Measurements from ENCODE around the gene HMGN2.

- TF ChIP-seq TAF1 (IDR thresholded peaks at IDR 0.05; ENCODE audit: borderline replicate concordance, low read depth, low read length) (no peak), POLR2A (IDR thresholded peaks at IDR 0.05; ENCODE audit: low read depth, low read length) (no peak)
Measured at GRCh38 chr1:26459148-26459547, 13.1 kb upstream of the HMGN2 start.
